Thoracic aorta (tissue), 2 donors: ENCODE results near the gene PTPRS. TPM values are rescaled to one million over a fixed set of nuclear protein-coding genes. Genes with fewer than 3 reads are reported as not detected.

Experiments used
- ATAC-seq: fragments of 150-250 bp; one replicate; pipeline ENCODE4 v1.8.0; 2017; ENCODE audit warnings: low read depth; ENCODE audit not compliant: insufficient number of reproducible peaks, low FRiP score
- DNase-seq: peaks from one replicate; pipeline ENCODE4 v3.0.0-alpha.2; 2020; ENCODE audit warnings: low spot score
- H3K27ac ChIP-seq, 2 donors: fragments of 200-600 bp; sonication (generic); 1 replicate in 1 of 2; 2 replicates in 1 of 2; pipeline ENCODE4 v1.5.1; 2016; ENCODE audit warnings: mild to moderate bottlenecking in 2 of 2, moderate library complexity in 2 of 2
- H3K27me3 ChIP-seq: fragments of 200-600 bp; sonication (generic); replicated peaks from 2 replicates; pipeline ENCODE4 v1.6.0; 2016; ENCODE audit warnings: mild to moderate bottlenecking; ENCODE audit not compliant: insufficient read depth
- H3K36me3 ChIP-seq: fragments of 200-600 bp; sonication (generic); one replicate; pipeline ENCODE4 v1.5.1; 2016
- H3K4me1 ChIP-seq, 2 donors: fragments of 200-600 bp; sonication (generic); 1 replicate in 1 of 2; 2 replicates in 1 of 2; pipeline versions ENCODE4 v1.5.1 to v1.6.0; 2016; ENCODE audit warnings: low read depth in 2 of 2, mild to moderate bottlenecking in 1 of 2; ENCODE audit not compliant: control insufficient read depth in 1 of 2
- H3K4me3 ChIP-seq: fragments of 200-600 bp; sonication (generic); 2 replicates; pipeline ENCODE4 v1.5.1; 2016; ENCODE audit warnings: mild to moderate bottlenecking
- H3K9me3 ChIP-seq: fragments of 200-600 bp; sonication (generic); 2 replicates; pipeline ENCODE4 v1.5.1; 2016
- total RNA-seq, 2 donors: library from RNA; depleted of rRNA; stranded (reverse); fragments of >200 nt; gene quantifications; one replicate each; pipeline versions ENCODE4 v1.1.0 to v1.2.3, GENCODE V29; 2016
- TF ChIP-seq, protein P1 (sequence below): fragments of 200-600 bp; sonication (generic); IDR thresholded peaks from one replicate; pipeline ENCODE4 v1.5.1; 2019; ENCODE audit warnings: antibody characterized with exemption

PTPRS gene
- total RNA-seq, 2 donors from 2014 or later: 272 to 356 TPM

DNA sequence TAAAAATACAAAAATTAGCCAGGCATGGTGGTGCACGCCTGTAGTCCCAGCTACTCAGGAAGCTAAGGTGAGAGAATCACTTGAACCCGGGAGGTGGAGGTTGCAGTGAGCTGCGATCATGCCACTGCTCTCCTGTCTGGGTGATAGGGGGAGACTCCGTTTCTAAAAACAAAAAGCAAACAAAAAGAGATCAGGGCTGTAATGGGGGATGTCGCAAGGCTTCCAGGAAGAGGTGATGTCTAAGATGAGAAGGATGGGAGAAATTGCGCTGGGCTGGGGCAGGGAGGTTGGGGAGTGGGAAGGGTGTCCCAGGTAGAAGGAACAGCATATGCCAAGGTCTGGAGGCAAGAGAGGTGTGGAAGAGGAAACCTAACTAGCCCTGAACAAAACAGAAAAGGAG, 36.1 kb downstream of the PTPRS start:
- ATAC-seq (no peak), DNase-seq (no peak)
- H3K27ac ChIP-seq: no peak overlapping the region
- peaks cover 0 to 4% of the 10 kb centered on the region in 2 donors for H3K4me1 ChIP-seq
- no peaks in the 10 kb centered on the region for H3K27me3 ChIP-seq
- no peak overlapping the region for H3K4me3 ChIP-seq
- TF ChIP-seq, protein P1, sequence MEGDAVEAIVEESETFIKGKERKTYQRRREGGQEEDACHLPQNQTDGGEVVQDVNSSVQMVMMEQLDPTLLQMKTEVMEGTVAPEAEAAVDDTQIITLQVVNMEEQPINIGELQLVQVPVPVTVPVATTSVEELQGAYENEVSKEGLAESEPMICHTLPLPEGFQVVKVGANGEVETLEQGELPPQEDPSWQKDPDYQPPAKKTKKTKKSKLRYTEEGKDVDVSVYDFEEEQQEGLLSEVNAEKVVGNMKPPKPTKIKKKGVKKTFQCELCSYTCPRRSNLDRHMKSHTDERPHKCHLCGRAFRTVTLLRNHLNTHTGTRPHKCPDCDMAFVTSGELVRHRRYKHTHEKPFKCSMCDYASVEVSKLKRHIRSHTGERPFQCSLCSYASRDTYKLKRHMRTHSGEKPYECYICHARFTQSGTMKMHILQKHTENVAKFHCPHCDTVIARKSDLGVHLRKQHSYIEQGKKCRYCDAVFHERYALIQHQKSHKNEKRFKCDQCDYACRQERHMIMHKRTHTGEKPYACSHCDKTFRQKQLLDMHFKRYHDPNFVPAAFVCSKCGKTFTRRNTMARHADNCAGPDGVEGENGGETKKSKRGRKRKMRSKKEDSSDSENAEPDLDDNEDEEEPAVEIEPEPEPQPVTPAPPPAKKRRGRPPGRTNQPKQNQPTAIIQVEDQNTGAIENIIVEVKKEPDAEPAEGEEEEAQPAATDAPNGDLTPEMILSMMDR: no peak
- no peaks in the 10 kb centered on the region for H3K9me3 ChIP-seq
- no peaks in the 10 kb centered on the region for H3K36me3 ChIP-seq

DNA sequence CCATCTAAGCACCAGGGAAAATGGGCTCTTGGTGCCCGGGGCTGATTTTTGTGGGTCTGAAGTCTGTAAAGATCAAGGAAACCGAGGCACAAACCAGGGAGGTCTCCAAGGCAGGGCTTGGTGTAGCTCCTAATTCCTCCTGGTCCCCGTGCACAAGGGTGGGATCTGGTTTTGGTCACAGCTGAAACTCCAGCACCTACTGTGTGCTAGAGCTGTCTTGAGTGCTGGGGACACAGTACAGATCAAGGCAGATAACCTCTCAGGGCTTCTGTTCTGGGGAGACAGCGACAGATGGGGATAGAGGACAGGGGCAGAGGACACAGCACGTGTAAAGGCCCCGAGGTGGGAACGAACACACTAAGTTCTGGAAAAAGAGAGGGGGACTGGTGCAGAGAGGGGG, 37.4 kb downstream of the PTPRS start:
- H3K36me3 ChIP-seq: no peaks in the 10 kb centered on the region
- TF ChIP-seq, protein P1: no peak
- H3K27ac ChIP-seq: no peak overlapping the region
- no peak for DNase-seq
- no peak for ATAC-seq
- no peak overlapping the region for H3K4me3 ChIP-seq
- H3K27me3 ChIP-seq: no peaks in the 10 kb centered on the region
- peaks cover 0 to 1% of the 10 kb centered on the region in 2 donors for H3K4me1 ChIP-seq
- no peaks in the 10 kb centered on the region for H3K9me3 ChIP-seq

- no peak overlapping the region for H3K27ac ChIP-seq
- DNase-seq (no peak), ATAC-seq (no peak)
- H3K4me1 ChIP-seq: no peaks in the 10 kb centered on the region
- H3K36me3 ChIP-seq: no peaks in the 10 kb centered on the region
- no peaks in the 10 kb centered on the region for H3K9me3 ChIP-seq
- no peak overlapping the region for H3K4me3 ChIP-seq
- no peaks in the 10 kb centered on the region for H3K27me3 ChIP-seq
- TF ChIP-seq, protein P1: no peak
Observed at GRCh38 chr19:5302396-5302795, 38.2 kb downstream of the PTPRS start.

DNA sequence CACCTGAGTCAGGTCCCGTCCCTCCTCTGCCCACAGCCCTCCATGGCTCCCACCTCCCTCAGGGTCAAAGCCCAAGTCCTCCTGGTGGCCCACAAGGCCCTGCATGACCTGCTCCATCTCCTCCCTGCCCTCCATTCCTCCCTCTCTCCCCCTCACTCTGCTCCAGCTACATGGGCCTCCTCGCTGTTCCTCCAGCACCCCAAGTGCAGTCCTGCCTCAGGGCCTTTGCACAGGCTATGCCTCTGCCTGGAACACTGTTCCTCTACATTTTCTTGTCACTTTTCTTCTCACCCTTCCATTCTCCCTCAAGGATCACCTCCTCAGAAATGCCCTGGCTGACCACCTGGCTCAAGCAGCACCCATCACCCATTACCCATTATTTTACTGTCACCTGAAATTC, 41.5 kb downstream of the PTPRS start:
- H3K27ac ChIP-seq: no peak overlapping the region
- H3K36me3 ChIP-seq: no peaks in the 10 kb centered on the region
- H3K27me3 ChIP-seq: no peaks in the 10 kb centered on the region
- TF ChIP-seq, protein P1: no peak
- peaks cover 0 to 2% of the 10 kb centered on the region in 2 donors for H3K4me1 ChIP-seq
- no peak for ATAC-seq
- H3K4me3 ChIP-seq: no peak overlapping the region
- DNase-seq: no peak
- H3K9me3 ChIP-seq: no peaks in the 10 kb centered on the region

GRCh38 chr19:5298471-5298901, 42.1 kb downstream of the PTPRS start:
- DNase-seq: no peak
- no peak for ATAC-seq

More at GRCh38 chr19:5298471-5298901, 42.1 kb downstream of the PTPRS start:
- Histone ChIP-seq H3K4me1 (peaks cover 0 to 8% of the 10 kb centered on the region in 2 donors), H3K4me3 (no peak overlapping the region), H3K9me3 (no peaks in the 10 kb centered on the region), H3K36me3 (no peaks in the 10 kb centered on the region), H3K27ac (no peak overlapping the region), H3K27me3 (no peaks in the 10 kb centered on the region)
- TF ChIP-seq, protein P1: no peak
